OCI-LY1 (cell line): ENCODE measurements around the gene PTPN14.

ENCODE experiments used
- H2AFZ ChIP-seq: fragments of 200-600 bp; sonication (generic), shearing (Covaris generic); 2 replicates; pipeline ENCODE4 v1.6.0; 2014; ENCODE audit warnings: antibody characterized with exemption, mild to moderate bottlenecking, low read length
- H3F3A ChIP-seq: fragments of 200-600 bp; sonication (generic), shearing (Covaris generic); 2 replicates; pipeline ENCODE4 v1.6.0; 2014; ENCODE audit warnings: mild to moderate bottlenecking, antibody characterized with exemption, low read length, moderate library complexity; ENCODE audit not compliant: insufficient read depth
- H3K27ac ChIP-seq: fragments of 200-600 bp; sonication (generic); 2 replicates; pipeline ENCODE4 v1.5.1; 2014; ENCODE audit warnings: low read length, mixed run types, mild to moderate bottlenecking, low read depth; ENCODE audit not compliant: poor library complexity, severe bottlenecking
- H3K27me3 ChIP-seq: fragments of 200-600 bp; sonication (generic); 2 replicates; pipeline ENCODE4 v1.6.0; 2014; ENCODE audit warnings: antibody characterized with exemption, mild to moderate bottlenecking, low read length, moderate library complexity; ENCODE audit not compliant: insufficient read depth
- H3K36me3 ChIP-seq: fragments of 200-600 bp; sonication (generic); 2 replicates; pipeline ENCODE4 v1.6.1; 2014; ENCODE audit warnings: mild to moderate bottlenecking, antibody characterized with exemption, low read length, moderate library complexity, mixed read lengths; ENCODE audit not compliant: insufficient read depth
- H3K4me1 ChIP-seq: fragments of 200-600 bp; sonication (generic); 2 replicates; pipeline ENCODE4 v1.5.1; 2014; ENCODE audit warnings: mild to moderate bottlenecking, low read length, moderate library complexity; ENCODE audit not compliant: insufficient read depth, severe bottlenecking
- H3K4me2 ChIP-seq: fragments of 200-600 bp; sonication (generic), shearing (Covaris generic); 2 replicates; pipeline ENCODE4 v1.6.1; 2014; ENCODE audit warnings: low read length
- H3K4me3 ChIP-seq: fragments of 200-600 bp; sonication (generic); 2 replicates; pipeline ENCODE4 v1.5.1; 2014; ENCODE audit warnings: low read length, low read depth, mild to moderate bottlenecking, mixed read lengths; ENCODE audit not compliant: poor library complexity, severe bottlenecking
- H3K79me2 ChIP-seq: fragments of 200-600 bp; shearing (Covaris generic); 2 replicates; pipeline ENCODE4 v1.6.1; 2016; ENCODE audit warnings: mixed run types, low read length, mixed read lengths; ENCODE audit not compliant: insufficient read depth
- H3K9ac ChIP-seq: fragments of 200-600 bp; sonication (generic), shearing (Covaris generic); 2 replicates; pipeline ENCODE4 v1.6.1; 2014; ENCODE audit warnings: mild to moderate bottlenecking, low read length, mixed read lengths
- H3K9me2 ChIP-seq: fragments of 200-600 bp; sonication (generic), shearing (Covaris generic); 2 replicates; pipeline ENCODE4 v1.6.1; 2014; ENCODE audit warnings: low read depth, mild to moderate bottlenecking, low read length, mixed read lengths
- H3K9me3 ChIP-seq: fragments of 200-600 bp; shearing (Covaris generic); 2 replicates; pipeline ENCODE4 v1.6.1; 2014; ENCODE audit warnings: low read length, mixed read lengths
- H4K20me1 ChIP-seq: fragments of 200-600 bp; sonication (generic), shearing (Covaris generic); 2 replicates; pipeline ENCODE4 v1.6.0; 2016; ENCODE audit warnings: mild to moderate bottlenecking, low read length; ENCODE audit not compliant: insufficient read depth
- CTCF ChIP-seq: fragments of 200-600 bp; sonication (generic), shearing (Covaris generic); IDR thresholded peaks from 2 replicates; pipeline ENCODE4 v1.5.1; 2017; ENCODE audit warnings: mild to moderate bottlenecking, antibody characterized with exemption, low read length, moderate library complexity, mixed read lengths
- EZH2 ChIP-seq: fragments of 200-600 bp; sonication (generic), shearing (Covaris generic); IDR thresholded peaks from 2 replicates; pipeline ENCODE4 v1.8.0; 2017; ENCODE audit warnings: borderline replicate concordance, mixed run types, mild to moderate bottlenecking, antibody characterized with exemption, low read length, moderate library complexity, mixed read lengths

Gene PTPN14

GRCh38 chr1:214391873-214392645, 159.3 kb downstream of the PTPN14 start:
- Histone ChIP-seq H3F3A (no peaks in the 10 kb centered on the region), H3K4me1 (no peaks in the 10 kb centered on the region), H3K4me3 (no peak overlapping the region), H3K9ac (no peak overlapping the region), H3K79me2 (no peaks in the 10 kb centered on the region), H3K9me3 (no peaks in the 10 kb centered on the region), H3K36me3 (no peaks in the 10 kb centered on the region), H4K20me1 (no peaks in the 10 kb centered on the region), H2AFZ (no peak overlapping the region), H3K27me3 (no peaks in the 10 kb centered on the region; the same call in 1 of the 2 replicates), H3K4me2 (no peak overlapping the region), H3K27ac (no peak overlapping the region), H3K9me2 (no peaks in the 10 kb centered on the region)
- no peak for TF ChIP-seq CTCF
- TF ChIP-seq EZH2, result no peak

DNA sequence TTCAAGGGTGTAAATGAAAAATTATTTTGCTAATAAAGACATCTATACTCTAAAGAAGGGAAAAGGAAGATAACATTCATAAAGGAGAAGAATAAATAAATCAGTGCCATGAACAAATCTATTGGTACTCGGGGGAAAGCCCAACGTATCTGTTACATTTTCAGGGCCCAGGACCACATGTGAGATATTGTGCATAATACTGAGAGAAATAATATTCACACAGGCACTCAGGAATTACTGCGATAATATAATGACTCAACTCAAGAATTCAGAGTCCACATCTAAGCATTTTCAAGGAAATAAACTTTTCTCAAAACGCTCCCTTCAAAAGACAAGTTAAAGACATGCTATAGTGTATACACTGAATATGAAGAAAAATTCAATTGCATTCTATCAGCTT, 161.7 kb downstream of the PTPN14 start:
- H3K27me3 ChIP-seq, result no peaks in the 10 kb centered on the region; the same call in 1 of the 2 replicates
- H3K4me3 ChIP-seq, result no peak overlapping the region
- no peak overlapping the region for H3K9ac ChIP-seq
- H3K79me2 ChIP-seq, result no peaks in the 10 kb centered on the region
- no peaks in the 10 kb centered on the region for H3K9me3 ChIP-seq
- H3K9me2 ChIP-seq, result no peaks in the 10 kb centered on the region
- TF ChIP-seq CTCF (no peak), EZH2 (no peak)
- H4K20me1 ChIP-seq, result no peaks in the 10 kb centered on the region
- H2AFZ ChIP-seq, result no peak overlapping the region
- H3K27ac ChIP-seq, result no peak overlapping the region
- no peak overlapping the region for H3K4me2 ChIP-seq
- H3F3A ChIP-seq, result no peaks in the 10 kb centered on the region
- H3K4me1 ChIP-seq, result no peaks in the 10 kb centered on the region
- H3K36me3 ChIP-seq, result no peaks in the 10 kb centered on the region

- Histone ChIP-seq H3K79me2 (no peaks in the 10 kb centered on the region), H3K36me3 (no peaks in the 10 kb centered on the region), H3K9ac (no peak overlapping the region), H3K27me3 (no peaks in the 10 kb centered on the region; the same call in 1 of the 2 replicates), H3K9me2 (no peaks in the 10 kb centered on the region), H3K9me3 (no peaks in the 10 kb centered on the region), H2AFZ (no peak overlapping the region), H3K4me3 (no peak overlapping the region), H3K4me1 (no peaks in the 10 kb centered on the region), H3F3A (no peaks in the 10 kb centered on the region), H4K20me1 (no peaks in the 10 kb centered on the region), H3K27ac (no peak overlapping the region), H3K4me2 (no peak overlapping the region)
- TF ChIP-seq CTCF, result no peak
- TF ChIP-seq EZH2, result no peak
These were observed 164.7 kb downstream of the PTPN14 start for GRCh38 chr1:214386747-214387146.
